GM19193 (cell line): ENCODE results near the gene TP53BP1.

ENCODE experiments used
- POLR2A ChIP-seq: IDR thresholded peaks from 4 replicates; pipeline ENCODE4 v1.6.1; 2011; ENCODE audit not compliant: insufficient read depth, insufficient read length; ENCODE audit errors: extremely low read depth

TP53BP1 gene

DNA sequence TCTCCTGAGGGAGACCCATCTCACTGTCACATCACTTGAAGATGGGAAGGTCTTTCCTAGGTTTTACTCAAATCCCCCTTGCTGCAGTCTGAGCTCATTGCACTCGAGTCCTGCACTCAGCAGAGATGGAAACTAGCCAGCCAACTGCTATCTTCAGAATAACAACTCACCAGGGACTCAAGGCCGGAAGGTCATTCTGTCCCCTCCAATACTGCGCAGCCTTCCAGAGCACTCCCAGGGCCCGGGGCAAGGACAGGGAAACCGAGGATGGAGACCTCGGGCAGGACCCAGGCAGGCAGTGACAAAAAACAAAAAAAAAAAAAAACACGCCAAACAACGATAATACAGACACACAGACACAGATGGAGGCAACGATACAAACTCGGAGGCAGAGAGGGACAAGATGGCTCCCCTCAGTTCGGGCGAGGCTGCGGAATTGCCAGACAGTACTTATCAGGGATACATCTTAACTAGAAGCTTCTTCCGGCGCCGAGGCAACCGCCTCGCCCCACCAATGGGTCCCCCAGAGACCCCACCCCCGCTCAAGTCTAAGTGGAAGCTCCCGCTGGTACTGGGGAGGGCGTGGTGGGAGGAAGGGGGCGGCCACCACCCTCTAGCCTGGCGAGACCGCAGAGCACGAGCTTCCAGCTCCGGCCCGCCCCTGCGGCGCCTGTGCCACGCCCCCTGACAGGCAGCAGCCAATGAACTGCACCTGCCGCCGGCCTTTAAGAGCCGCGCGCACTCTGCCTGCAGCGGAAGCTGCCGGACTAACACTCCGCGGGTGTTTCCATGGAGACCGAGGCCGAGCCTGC is 17.4 kb upstream of the TP53BP1 start:
- peak; percentile 49 for TF ChIP-seq POLR2A

DNA sequence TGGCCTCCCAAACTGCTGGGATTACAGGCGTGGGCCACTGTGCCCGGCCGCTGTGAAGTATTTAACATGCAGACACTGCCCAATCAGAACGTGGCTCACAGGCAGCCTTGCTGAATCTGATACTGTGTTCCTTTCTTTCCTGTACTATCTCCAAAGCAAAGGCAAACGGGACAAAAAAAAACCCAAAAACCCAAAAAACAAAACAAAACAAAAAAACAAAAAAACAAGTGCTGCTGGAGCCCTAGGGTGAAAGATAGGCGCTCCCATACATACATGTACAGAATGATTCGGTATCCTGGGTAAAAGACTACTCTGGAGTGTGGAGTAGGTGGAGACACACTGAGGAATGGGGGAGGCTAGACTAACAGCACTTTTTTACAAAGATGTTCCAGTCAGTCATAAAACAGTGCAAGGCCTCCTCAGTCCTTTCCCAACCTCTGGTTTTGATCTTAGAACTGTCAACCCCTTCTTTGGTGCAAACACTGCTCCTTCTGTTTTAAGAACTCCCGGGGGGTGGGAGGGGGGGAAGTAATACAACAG is 16.8 kb upstream of the TP53BP1 start:
- TF ChIP-seq POLR2A: no peak

DNA sequence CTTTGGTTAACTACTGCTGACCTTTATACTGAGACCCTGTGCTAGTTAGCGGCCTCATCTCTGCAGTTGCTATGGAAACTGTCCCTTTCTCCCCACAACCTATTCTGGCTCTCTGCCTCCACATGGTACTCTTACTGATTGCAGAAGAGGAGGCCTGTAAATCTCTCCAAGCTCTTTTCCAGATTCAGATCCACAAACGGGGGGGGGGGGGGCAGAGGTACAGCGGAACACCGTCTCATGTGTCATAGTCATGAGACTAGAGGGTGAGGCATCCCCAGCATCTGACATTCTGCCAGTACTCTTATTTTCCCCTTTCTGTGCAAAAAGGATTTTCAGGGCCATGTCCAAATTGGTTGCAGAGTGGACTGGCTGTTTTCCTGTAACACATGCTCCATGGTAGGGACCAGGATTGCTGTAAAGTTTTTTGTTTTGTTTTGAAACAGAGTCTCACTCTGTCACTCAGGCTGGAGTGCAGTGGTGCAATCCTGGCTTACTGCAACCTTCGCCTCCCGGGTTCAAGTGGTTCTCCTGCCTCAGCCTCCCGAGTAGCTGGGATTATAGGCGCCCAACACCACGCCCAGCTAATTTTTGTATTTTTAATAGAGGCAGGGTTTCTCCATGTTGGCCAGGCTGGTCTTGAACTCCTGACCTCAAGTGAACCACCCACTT is 16.2 kb upstream of the TP53BP1 start:
- no peak for TF ChIP-seq POLR2A

DNA sequence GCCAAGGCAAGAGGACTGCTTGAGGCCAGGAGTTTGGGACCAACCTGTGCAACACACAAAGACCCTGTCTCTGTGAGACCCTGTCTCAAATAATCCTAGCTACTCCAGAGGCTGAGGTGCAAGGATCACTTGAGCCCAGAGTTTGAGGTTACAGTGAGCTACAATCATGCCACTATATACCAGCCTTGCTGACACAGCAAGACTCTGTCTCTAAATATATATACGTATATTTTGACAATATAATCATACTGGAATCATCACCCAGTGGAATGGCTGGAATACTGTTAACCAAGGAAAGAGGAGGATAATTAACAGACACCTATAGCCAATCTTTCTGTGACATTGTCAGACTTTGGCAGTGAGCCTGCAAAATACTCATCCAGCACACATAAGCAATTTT is 15.5 kb upstream of the TP53BP1 start:
- no peak for TF ChIP-seq POLR2A

DNA sequence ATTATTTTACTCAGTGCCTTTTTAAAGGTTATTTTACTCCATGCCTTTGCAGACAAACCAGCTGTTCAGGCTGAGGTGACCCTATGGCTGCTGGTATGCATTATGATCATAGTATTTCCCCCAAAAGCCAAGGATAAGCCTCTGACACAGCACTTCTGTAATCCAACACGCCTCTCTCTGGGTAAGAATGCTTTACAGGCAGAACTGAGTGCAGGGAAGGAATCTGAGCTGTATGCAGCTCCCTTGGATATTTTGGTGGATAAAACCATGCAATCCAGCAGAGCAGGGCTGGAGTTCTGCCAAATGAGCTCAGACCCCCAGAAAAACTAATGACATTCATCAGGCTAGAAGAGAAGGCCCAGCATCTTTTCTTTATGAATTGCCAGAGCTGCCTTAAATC is 12.8 kb upstream of the TP53BP1 start:
- no peak for TF ChIP-seq POLR2A

DNA sequence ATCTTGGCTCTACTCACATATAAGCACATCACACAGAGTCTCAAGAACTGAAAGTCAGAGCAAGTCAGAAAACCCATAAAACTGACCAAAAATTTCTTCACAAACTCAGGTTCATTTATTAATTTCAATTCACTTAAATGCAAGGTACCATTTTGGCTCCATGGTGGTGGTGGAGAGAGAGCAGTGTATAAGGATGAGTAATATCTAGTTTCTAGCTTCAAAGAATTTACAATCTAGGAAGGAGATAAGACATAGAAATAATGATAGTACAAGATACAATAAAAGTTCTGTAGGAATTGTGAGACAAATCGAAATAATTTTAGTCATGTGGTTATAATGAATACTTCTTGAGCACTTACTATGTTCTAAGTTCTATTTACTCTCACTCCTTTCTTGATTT is 6.7 kb upstream of the TP53BP1 start:
- no peak for TF ChIP-seq POLR2A

DNA sequence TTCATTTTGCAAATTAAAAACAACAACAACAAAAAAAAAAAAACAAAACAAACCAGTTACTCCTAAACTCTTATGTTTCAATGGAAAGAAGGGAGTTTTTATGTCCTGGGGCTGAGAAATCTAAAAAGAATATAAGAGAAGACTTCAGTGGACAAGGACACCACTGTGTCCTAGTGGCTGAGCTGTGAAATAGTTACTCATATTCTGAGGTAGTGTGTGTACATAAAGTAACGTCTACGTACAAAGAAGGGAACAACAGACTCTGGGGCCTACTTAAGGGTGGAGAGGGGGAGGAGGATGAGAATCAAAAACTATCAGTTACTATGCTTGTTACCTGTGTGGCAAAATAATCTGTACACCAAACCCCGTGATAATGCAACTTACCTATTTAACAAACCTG is 6.0 kb upstream of the TP53BP1 start:
- TF ChIP-seq POLR2A: no peak

DNA sequence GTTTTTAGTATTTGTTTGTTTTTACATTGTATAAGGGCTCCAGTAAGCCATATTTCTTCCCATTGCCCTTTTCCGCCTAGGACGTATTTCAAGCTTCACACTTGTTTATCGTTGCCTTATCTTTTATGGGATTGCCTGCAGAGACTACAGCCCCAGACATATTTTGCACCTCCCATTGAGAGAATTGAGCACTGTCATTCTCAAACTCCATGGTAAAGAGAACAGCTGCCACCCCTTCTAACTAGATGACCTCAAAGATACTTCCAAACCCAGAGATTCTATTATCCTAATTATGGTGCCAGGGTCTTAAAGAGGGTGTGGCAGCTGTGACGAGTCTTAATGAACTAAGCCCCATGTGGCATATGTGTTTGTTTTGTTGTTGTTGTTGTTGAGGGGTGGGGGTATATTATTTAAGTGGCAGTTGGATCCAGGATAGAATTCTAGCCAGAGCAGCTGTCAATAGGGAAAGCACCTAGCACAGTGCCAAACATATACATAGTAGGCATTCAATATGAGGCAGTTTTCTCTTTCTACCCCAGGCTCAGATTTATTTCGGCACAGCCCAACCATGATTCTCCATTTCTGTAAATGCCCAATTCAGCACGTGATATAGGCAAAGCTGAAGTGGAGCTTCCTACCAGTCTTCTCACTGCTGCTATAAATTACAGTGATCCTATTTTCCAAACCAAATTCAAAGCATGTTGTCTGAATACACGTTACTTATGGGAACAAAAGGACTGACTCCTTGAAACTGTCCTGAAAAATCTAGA is 932 bp upstream of the TP53BP1 start:
- TF ChIP-seq POLR2A: no peak

DNA sequence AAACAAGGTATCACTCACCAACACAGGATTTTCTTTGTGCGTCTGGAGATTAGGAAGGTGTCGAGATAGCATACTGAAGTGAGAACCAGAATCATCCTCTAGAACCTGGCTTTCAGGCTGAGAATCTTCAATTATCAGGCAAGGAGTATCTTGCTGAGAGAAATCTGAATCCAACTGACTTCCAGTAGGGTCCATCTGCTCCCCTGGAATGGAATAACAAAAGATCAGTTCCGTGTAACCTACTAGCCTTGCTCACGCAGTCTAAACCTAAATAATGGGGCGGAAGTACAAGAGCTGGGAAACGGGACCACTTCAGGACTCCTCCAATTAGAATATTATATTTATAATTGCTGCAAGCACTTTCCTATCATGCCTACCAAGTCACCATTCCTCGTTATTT is 690 bp downstream of the TP53BP1 start:
- no peak for TF ChIP-seq POLR2A

DNA sequence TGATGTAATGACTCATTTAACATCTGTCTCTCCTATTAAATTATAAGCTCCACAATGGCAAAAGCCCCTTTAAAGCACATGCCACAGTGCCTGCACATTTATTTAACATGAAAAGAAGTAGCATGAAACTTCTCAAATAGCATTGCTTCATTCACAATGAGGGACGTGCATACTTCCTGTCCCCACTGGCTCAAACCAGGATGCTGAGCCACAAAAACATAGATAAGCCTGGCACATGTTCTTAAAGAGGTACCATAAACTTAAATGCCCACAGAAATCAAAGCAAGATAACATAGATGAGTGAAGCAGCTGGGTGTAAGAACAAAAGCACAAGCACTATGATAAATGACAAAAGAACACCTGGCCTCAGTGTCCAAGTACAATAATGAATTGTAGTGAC is 3.8 kb downstream of the TP53BP1 start:
- TF ChIP-seq POLR2A: no peak

DNA sequence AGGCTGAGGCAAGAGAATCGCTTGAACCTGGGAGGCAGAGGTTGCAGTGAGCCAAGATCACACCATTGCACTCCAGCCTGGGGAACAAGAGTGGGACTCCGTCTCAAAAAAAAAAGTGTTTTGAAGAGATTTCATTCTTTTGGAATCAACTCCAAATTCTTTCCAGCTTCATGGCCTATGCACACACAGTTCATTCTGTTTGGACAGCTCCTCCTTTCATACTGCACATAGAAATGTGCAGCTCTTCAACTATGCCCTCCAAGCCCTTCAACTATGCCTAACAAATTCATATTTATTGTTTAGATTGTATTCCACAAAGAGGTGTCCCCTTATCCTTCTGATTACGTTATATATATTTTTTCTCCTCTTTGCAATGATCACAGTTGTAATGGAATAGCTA is 4.2 kb downstream of the TP53BP1 start:
- TF ChIP-seq POLR2A: no peak

DNA sequence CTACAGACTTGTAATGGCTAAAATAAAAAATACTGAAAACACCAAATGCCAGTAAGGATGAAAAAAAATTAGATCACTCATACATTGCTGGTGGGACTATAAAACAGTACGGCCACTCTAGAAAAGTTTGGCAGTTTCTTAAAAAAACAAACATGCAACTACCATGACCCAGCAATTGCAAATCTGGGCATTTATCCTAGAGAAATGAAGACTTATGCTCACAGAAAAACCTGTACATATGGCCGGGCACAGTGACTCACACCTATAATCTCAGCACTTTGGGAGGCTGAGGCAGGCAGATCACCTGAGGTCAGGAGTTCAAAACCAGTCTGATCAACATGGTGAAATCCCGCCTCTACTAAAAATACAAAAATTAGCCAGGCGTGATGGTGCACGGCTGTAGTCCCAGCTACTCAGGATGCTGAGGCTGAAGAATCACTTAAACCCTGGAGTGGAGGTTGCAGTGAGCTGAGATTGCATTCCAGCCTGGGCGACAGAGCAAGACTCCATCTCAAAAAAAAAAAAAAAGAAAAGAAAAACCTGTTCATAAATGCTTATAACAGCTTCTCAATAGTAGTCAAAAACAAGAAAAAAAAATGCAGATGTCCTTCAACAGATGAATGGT is 5.6 kb downstream of the TP53BP1 start:
- TF ChIP-seq POLR2A: no peak

DNA sequence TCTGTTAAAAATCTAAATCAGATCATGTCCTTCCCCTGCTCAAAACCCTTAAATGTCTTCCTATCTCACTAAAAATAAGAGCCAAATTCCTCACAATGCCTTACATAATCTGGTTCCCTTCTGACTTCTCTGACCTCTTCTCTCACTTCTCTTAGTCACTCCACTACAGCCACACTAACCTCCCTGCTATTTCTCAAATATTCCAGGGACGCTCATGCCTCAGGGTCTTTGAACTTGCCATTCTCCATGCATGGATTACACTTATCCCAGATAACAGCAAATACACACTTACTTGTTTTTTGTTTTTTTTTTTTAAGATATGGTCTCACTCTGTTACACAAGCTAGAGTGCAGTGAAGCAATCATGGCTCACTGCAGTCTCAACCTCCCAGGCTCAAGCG is 8.5 kb downstream of the TP53BP1 start:
- no peak for TF ChIP-seq POLR2A

DNA sequence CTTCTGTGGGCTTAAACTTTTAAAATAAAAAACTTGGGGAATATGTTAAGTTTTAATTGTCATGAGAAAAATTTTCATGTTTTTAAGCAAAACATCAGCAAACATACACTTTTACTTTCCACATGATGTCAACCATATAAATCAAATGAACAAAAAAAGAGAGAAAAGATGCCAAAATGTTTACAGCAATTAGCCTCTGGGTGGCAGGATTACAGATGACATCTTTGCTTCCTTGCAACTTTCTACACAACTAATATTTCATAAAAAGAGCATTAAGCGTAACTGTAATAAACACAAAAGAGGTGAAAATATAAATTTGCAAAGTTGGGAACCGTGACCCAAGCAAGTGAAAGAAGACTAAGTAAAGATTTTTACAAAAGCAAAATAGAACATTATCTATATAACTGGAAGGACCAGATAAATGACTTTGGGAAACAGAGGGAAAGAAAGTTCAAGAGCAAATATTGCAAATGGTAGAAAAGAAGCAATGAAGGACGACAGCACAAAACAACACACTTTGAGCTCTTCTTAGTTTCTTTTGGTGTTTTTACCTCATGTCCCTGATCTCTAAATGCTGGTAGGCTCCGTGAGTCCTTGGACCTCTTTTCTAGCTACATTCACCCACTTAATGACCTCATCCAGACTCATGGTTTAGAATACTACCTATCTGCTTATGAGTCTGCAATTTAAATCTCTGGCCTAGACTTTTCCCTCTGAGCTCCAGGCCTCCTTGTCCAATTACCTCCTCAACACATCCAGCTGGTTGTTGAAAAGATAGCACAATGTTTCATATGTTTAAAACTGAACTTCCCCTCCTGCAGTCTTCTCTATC is 9.4 kb downstream of the TP53BP1 start:
- TF ChIP-seq POLR2A: no peak
